GM19397 (cell line): ENCODE results near the gene MNX1.

Experiments used
- ATAC-seq: cut with Tn5 transposase; IDR thresholded peaks from one replicate; pipeline ENCODE4 v1.9.1; 2021; ENCODE audit warnings: mild to moderate bottlenecking, moderate library complexity; ENCODE audit not compliant: unreplicated experiment

The MNX1 gene

GRCh38 chr7:156979711-156980110, 30.8 kb downstream of the MNX1 start:
- no peak for ATAC-seq

GRCh38 chr7:156979007-156979606, 31.4 kb downstream of the MNX1 start:
- no peak for ATAC-seq

GRCh38 chr7:156975620-156976019, 34.8 kb downstream of the MNX1 start:
- ATAC-seq, result no peak

DNA sequence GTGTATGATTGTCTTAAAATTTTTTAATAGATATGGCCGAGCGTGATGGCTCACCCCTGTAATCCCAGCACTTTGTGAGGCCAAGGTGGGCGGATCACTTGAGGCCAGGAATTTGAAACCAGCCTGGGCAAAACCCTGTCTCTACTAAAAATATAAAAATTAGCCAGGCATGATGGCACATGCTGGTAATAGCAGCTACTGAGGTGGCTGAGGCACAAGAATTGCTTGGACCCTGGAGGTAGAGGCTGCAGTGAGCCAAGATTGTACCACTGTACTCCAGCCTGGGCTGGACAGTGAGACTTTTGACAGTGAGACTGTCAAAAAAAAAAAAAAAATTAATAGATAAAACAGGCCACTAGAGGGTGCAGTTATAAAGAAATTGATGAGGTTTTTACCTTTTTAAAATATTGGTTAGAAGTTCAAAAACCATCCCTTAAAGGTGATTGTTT, 40.5 kb downstream of the MNX1 start:
- ATAC-seq, result no peak

DNA sequence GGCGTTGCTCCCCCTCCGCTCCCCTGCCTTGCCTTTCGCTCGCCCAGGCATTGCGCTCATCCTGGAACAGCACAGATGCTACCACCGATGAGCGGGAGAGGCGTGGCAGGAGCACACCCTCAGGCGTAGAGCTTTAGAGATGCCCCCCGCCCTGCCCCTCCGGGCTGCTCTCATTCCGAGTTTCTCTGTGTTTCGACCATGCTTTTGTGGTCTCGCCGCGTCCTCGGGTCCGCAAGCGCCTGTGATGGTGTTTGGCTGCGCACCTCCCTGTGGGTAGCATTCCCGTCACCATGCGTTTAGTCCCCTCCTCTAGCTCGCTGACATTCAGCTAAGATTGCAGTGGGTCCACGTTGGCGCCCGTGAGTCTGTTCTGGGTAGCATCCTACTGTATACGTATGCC, 42.3 kb downstream of the MNX1 start:
- ATAC-seq, result no peak

DNA sequence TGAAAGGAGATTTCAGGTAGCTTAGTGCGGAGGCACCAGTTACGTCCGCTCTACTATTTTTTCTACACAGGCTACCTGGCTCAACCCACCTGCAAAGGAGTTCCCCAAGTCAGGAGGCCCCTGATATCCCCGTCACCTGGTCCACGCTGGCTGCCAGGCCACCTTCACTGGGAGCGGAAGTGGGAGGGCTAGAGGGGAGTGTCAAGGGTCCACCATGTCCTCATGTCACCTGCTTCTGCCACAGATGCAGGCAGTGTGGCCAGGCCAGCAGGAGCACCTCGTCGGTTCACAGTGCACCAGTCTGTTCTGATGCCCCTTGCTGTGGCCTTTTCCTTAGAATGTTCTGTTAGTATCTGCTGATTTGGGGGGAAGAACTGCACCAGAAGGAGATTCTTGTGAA, 44.1 kb downstream of the MNX1 start:
- no peak for ATAC-seq

GRCh38 chr7:156964971-156965370, 45.5 kb downstream of the MNX1 start:
- ATAC-seq, result no peak

DNA sequence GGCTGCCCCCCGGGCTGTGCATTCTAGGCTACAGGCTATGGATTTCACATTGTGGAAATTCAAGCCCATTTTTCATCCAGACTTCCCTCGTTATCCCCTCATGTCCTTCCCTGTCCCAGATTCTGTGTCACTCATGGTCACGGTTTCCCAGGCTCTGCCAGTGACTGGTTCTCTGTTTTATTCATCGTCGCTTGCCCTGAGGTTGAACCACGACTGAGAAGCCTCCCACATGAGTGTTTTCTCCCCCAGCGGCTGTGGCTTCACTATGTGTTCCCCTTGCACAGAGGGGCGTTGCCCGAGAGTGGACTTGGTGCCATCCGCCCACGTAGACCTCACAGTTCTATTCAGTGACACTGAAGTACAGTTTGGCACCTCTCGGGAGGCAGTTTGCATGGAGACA, 47.0 kb downstream of the MNX1 start:
- ATAC-seq, result no peak

GRCh38 chr7:156962897-156963296, 47.6 kb downstream of the MNX1 start:
- no peak for ATAC-seq

GRCh38 chr7:156962145-156962544, 48.3 kb downstream of the MNX1 start:
- ATAC-seq, result no peak

DNA sequence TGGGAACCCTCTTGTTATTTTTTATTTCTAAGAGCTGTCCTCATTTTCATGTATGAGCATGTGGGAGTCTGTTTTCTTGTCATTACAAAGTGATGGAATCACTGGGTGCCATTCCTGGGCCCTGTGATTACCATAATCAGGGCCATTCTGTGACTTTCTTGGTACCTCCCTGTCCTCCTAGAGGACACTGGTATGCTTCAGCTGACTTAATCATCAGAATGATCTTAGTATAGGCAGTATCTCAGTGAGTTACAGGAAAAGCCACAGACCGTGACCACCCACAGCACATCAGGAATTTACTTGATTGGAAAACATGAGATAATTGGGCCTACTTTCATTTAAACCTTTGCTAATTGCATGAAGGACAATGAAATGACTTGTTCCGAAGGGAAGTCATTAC, 53.7 kb downstream of the MNX1 start:
- no peak for ATAC-seq

- no peak for ATAC-seq
Observed at GRCh38 chr7:156954941-156955340, 55.5 kb downstream of the MNX1 start.
